Loucy (cell line): Measurements from ENCODE around the gene PEMT.
"Not testable (repeated sequence)": the region's sequence is repeated elsewhere in the genome, so short reads cannot be mapped to it uniquely, and the experiment has no call there.

Experiments
- H2AFZ ChIP-seq: fragments of 200-600 bp; sonication (generic); 2 replicates; pipeline ENCODE4 v1.6.0; 2016; ENCODE audit warnings: antibody characterized with exemption, mild to moderate bottlenecking, low read length, moderate library complexity
- H3F3A ChIP-seq: fragments of 200-600 bp; 2 replicates; pipeline ENCODE4 v1.6.0; 2016; ENCODE audit warnings: antibody characterized with exemption, low read depth, mild to moderate bottlenecking
- H3K27me3 ChIP-seq: fragments of 200-600 bp; sonication (generic); 2 replicates; pipeline ENCODE4 v1.6.1; 2014; ENCODE audit warnings: low read length, mild to moderate bottlenecking; ENCODE audit not compliant: insufficient read depth, poor library complexity, severe bottlenecking
- H3K36me3 ChIP-seq: fragments of 200-600 bp; sonication (generic); 2 replicates; pipeline ENCODE4 v1.6.1; 2016; ENCODE audit warnings: low read length; ENCODE audit not compliant: insufficient read depth
- H3K4me1 ChIP-seq: fragments of 200-600 bp; sonication (generic); 2 replicates; pipeline ENCODE4 v1.5.1; 2014; ENCODE audit warnings: low read length, mild to moderate bottlenecking; ENCODE audit not compliant: insufficient read depth, poor library complexity, severe bottlenecking
- H3K4me2 ChIP-seq: fragments of 200-600 bp; sonication (generic); 2 replicates; pipeline ENCODE4 v1.6.0; 2014; ENCODE audit warnings: antibody characterized with exemption, low read length, low read depth, mild to moderate bottlenecking; ENCODE audit not compliant: poor library complexity, severe bottlenecking
- H3K4me3 ChIP-seq: fragments of 200-600 bp; sonication (generic); 2 replicates; pipeline ENCODE4 v1.5.1; 2014; ENCODE audit warnings: low read length, mild to moderate bottlenecking, mixed read lengths; ENCODE audit not compliant: poor library complexity, severe bottlenecking
- H3K79me2 ChIP-seq: fragments of 200-600 bp; sonication (generic); 2 replicates; pipeline ENCODE4 v1.6.1; 2014; ENCODE audit warnings: low read length; ENCODE audit not compliant: insufficient read depth
- H3K9ac ChIP-seq: fragments of 200-600 bp; sonication (generic); 2 replicates; pipeline ENCODE4 v1.6.0; 2014; ENCODE audit warnings: mild to moderate bottlenecking, low read depth, low read length, moderate library complexity; ENCODE audit not compliant: poor library complexity, severe bottlenecking
- H3K9me2 ChIP-seq: fragments of 200-600 bp; sonication (generic); replicated peaks from 2 replicates; pipeline ENCODE4 v1.6.1; 2016; ENCODE audit warnings: low read depth, low read length, mixed read lengths
- H3K9me3 ChIP-seq: fragments of 200-600 bp; sonication (generic); 2 replicates; pipeline ENCODE4 v1.6.1; 2014; ENCODE audit warnings: mild to moderate bottlenecking, antibody characterized with exemption, low read length, low read depth; ENCODE audit not compliant: insufficient read depth
- H4K20me1 ChIP-seq: fragments of 200-600 bp; sonication (generic); 2 replicates; pipeline ENCODE4 v1.6.0; 2014; ENCODE audit warnings: antibody characterized with exemption, low read length, mild to moderate bottlenecking; ENCODE audit not compliant: insufficient read depth, poor library complexity, severe bottlenecking
- CTCF ChIP-seq: fragments of 200-600 bp; sonication (generic); conservative IDR thresholded peaks from 2 replicates; pipeline ENCODE4 v1.5.1; 2014; ENCODE audit warnings: mild to moderate bottlenecking, antibody characterized with exemption, low read length
- EZH2phosphoT487 ChIP-seq: fragments of 200-600 bp; IDR thresholded peaks from 2 replicates; pipeline ENCODE4 v1.6.1; 2018; ENCODE audit warnings: antibody characterized with exemption, mild to moderate bottlenecking, moderate library complexity, borderline replicate concordance

PEMT gene

DNA sequence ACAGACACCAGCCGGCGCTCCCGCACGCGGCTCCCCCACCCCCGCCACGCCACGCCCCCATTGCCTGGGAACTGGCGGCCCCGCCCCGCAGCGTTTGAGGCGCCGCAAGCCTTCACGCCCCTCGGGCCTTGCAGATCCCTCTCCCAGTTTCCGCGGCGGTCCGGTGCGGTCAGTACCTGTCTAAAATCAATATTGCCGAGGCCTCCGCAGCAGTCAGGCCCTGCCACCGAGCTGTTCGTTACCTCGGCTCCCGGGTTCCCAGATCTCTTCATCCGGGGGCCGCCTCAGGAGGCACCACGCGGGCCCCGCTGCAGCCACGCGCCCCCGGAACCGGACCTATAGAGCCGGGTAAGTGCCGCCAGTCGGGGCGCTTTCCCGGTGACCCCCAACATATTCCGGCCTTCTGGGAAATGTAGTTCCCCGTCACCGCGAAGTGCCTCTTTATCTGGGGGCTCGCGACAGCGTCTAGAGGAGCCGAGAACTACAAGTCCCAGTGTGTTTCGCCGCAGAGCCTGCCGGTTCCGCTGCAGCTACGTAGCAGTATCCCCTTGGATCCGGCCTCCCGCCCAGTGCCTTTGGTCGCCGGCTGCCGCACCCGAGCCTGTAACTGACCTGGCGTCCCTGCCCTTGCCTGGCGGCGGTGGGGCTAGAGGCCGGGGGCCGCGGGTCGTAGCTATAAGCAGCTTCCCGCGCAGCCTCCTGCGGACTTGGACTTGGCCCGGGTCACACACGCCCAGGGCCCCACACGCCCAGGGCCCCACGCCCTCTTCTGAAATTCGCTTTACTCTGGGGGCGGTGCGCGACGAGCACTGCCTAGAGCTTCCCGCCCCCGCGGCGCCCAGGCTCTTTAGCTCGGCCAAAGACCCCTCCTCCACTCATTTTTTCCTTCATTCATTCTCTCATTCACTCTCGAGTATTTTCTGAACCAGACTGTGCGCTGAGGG lies at the start of gene PEMT:
TSS of gene PEMT (minus strand) at position 354 of the 944 bp plus-strand sequence. CDS start at position 272, 82 bp downstream.
- peaks cover 27% of the 10 kb centered on the region; the same call in 1 of the 2 replicates for H3K79me2 ChIP-seq
- no peaks in the 10 kb centered on the region for H3K9me3 ChIP-seq
- H2AFZ ChIP-seq, result peak within 1 kb of the TSS; percentile 98
- peak within 1 kb of the TSS; percentile 99 for H3K9ac ChIP-seq
- H3K4me3 ChIP-seq, result peak within 1 kb of the TSS; percentile 97
- no peak for TF ChIP-seq CTCF
- TF ChIP-seq EZH2phosphoT487, result no peak
- H3K36me3 ChIP-seq, result no peaks in the 10 kb centered on the region
- no peaks in the 10 kb centered on the region for H3K9me2 ChIP-seq
- peaks cover 23% of the 10 kb centered on the region for H3K4me1 ChIP-seq
- H3K4me2 ChIP-seq, result peak within 1 kb of the TSS; percentile 99
- no peaks in the 10 kb centered on the region for H4K20me1 ChIP-seq
- no peaks in the 10 kb centered on the region for H3F3A ChIP-seq
- no peaks in the 10 kb centered on the region for H3K27me3 ChIP-seq

- H3K4me3 ChIP-seq, H4K20me1 ChIP-seq, H3K36me3 ChIP-seq, H3F3A ChIP-seq, H3K4me1 ChIP-seq, H3K27me3 ChIP-seq, H2AFZ ChIP-seq, H3K9ac ChIP-seq, H3K9me2 ChIP-seq, H3K9me3 ChIP-seq, H3K4me2 ChIP-seq, H3K79me2 ChIP-seq: not testable (repeated sequence)
Observed at GRCh38 chr17:17639661-17640270, 48.3 kb upstream of the PEMT start.

- no peak for TF ChIP-seq CTCF
- no peak for TF ChIP-seq EZH2phosphoT487
- no peaks in the 10 kb centered on the region for H3K27me3 ChIP-seq
- H3F3A ChIP-seq, result no peaks in the 10 kb centered on the region
- no peaks in the 10 kb centered on the region for H3K9me3 ChIP-seq
- no peaks in the 10 kb centered on the region for H3K9me2 ChIP-seq
- H4K20me1 ChIP-seq, result no peaks in the 10 kb centered on the region
- H3K79me2 ChIP-seq, result no peaks in the 10 kb centered on the region
- no peak overlapping the region for H3K4me3 ChIP-seq
- no peak overlapping the region for H3K9ac ChIP-seq
- H2AFZ ChIP-seq, result no peak overlapping the region
- no peaks in the 10 kb centered on the region for H3K36me3 ChIP-seq
- H3K4me1 ChIP-seq, result no peaks in the 10 kb centered on the region
- H3K4me2 ChIP-seq, result no peak overlapping the region
Observed at GRCh38 chr17:17638467-17638866, 47.0 kb upstream of the PEMT start.
